HCT116 (cell line): ENCODE data around the gene TAPT1. TPM values are rescaled to one million over a fixed set of nuclear protein-coding genes. Genes with fewer than 3 reads are reported as not detected.

Experiments
- ATAC-seq: fragments of 200-7000 bp; cut with Tn5 transposase; 2 replicates; pipeline ENCODE4 v1.9.1; 2020; ENCODE audit warnings: mild to moderate bottlenecking, moderate library complexity
- BruUV-seq: library from RNA; stranded (reverse); fragments of 400-500 nt; replicated peaks from 2 replicates; lab custom pipeline; 2021; lab: Mats Ljungman, UMichigan
- CTCF ChIA-PET: fragments of 300-600 bp; sonication (Branson Sonifier 250); formaldehyde crosslinking; loops from one replicate; lab custom pipeline; 2021; ENCODE audit warnings: antibody characterized with exemption; lab: Charles Lee
- POLR2A ChIA-PET: fragments of 300-600, 350-600 bp; sonication (Branson Sonifier 250); formaldehyde crosslinking; loops from one replicate; lab custom pipeline; 2021; ENCODE audit warnings: antibody characterized with exemption; lab: Charles Lee
- RAD21 ChIA-PET, 2 experiments: fragments of 300-600 bp; sonication (Branson Sonifier 250); formaldehyde crosslinking; loops; one replicate each; lab custom pipeline; 2023; ENCODE audit warnings: low total read pairs in 2 of 2; ENCODE audit not compliant: uncharacterized antibody in 2 of 2, unreplicated experiment in 2 of 2, low non-redundant PET in 1 of 2; lab: Charles Lee
- DNase-seq: peaks from one replicate; pipeline ENCODE4 v3.0.0-alpha.2; 2010; ENCODE audit warnings: low read depth, low spot score
- H2AFZ ChIP-seq: fragments of 200-600 bp; shearing (Covaris generic), sonication (generic); 2 replicates; pipeline ENCODE4 v1.6.1; 2017; ENCODE audit warnings: low read depth, mixed run types, mixed read lengths, antibody characterized with exemption, low read length; ENCODE audit not compliant: poor library complexity, severe bottlenecking
- H3K27ac ChIP-seq: 2 replicates; pipeline ENCODE4 v1.5.1; 2012; ENCODE audit warnings: low read depth, low read length
- H3K27me3 ChIP-seq: fragments of 200-600 bp; sonication (generic); 2 replicates; pipeline ENCODE4 v1.6.1; 2016; ENCODE audit warnings: mixed run types, low read length, mixed read lengths; ENCODE audit not compliant: insufficient read depth
- H3K36me3 ChIP-seq, 2 experiments: fragments of 200-500 bp in 1 of 2; fragments of 200-600 bp in 1 of 2; sonication (Bioruptor generic) in 1 of 2; sonication (generic) in 1 of 2; 2 replicates each; pipeline versions ENCODE4 v1.5.1 to v1.6.1; 2014 to 2016; ENCODE audit warnings: low read length in 2 of 2, inconsistent platforms in 1 of 2, mixed read lengths in 1 of 2, mixed run types in 1 of 2; ENCODE audit not compliant: insufficient read depth in 2 of 2, control insufficient read depth in 1 of 2
- H3K4me1 ChIP-seq, 2 experiments: fragments of 200-600 bp in 1 of 2; sonication (generic) in 1 of 2; 2 replicates each; pipeline versions ENCODE4 v1.5.1 to v1.6.1; 2012 to 2017; ENCODE audit warnings: low read length in 2 of 2, inconsistent platforms in 1 of 2, mild to moderate bottlenecking in 1 of 2, mixed read lengths in 1 of 2, mixed run types in 1 of 2, moderate library complexity in 1 of 2; ENCODE audit not compliant: insufficient read depth in 2 of 2, control insufficient read depth in 1 of 2
- H3K4me2 ChIP-seq: fragments of 200-600 bp; sonication (generic); 2 replicates; pipeline ENCODE4 v1.6.1; 2017; ENCODE audit warnings: mixed run types, low read length, mixed read lengths
- H3K4me3 ChIP-seq, 2 experiments: fragments of 200-600 bp in 1 of 2; sonication (generic) in 1 of 2; replicated peaks in 1 of 2; 2 replicates each; pipeline ENCODE4 v1.5.1; 2011 to 2016; ENCODE audit warnings: low read length in 2 of 2, control low read depth in 1 of 2, low read depth in 1 of 2, mild to moderate bottlenecking in 1 of 2, mixed read lengths in 1 of 2, mixed run types in 1 of 2
- H3K79me2 ChIP-seq: fragments of 200-600 bp; sonication (generic); 2 replicates; pipeline ENCODE4 v1.6.1; 2017; ENCODE audit warnings: mild to moderate bottlenecking, mixed run types, low read length, moderate library complexity, mixed read lengths; ENCODE audit not compliant: insufficient read depth
- H3K9ac ChIP-seq: fragments of 200-600 bp; sonication (generic); 2 replicates; pipeline ENCODE4 v1.6.1; 2016; ENCODE audit warnings: low read length, mixed read lengths
- H3K9me2 ChIP-seq: fragments of 200-600 bp; sonication (generic), shearing (Covaris generic); 2 replicates; pipeline ENCODE4 v1.6.1; 2017; ENCODE audit warnings: mixed run types, mild to moderate bottlenecking, moderate library complexity; ENCODE audit not compliant: insufficient read depth
- H3K9me3 ChIP-seq, 2 experiments: fragments of 200-500 bp in 1 of 2; fragments of 200-600 bp in 1 of 2; sonication (Bioruptor generic) in 1 of 2; sonication (generic) in 1 of 2; 2 replicates each; pipeline ENCODE4 v1.6.1; 2014 to 2017; ENCODE audit warnings: low read length in 2 of 2, mixed read lengths in 2 of 2, inconsistent platforms in 1 of 2, low read depth in 1 of 2, mild to moderate bottlenecking in 1 of 2, mixed run types in 1 of 2, moderate library complexity in 1 of 2; ENCODE audit not compliant: control insufficient read depth in 1 of 2, insufficient read depth in 1 of 2
- H4K20me1 ChIP-seq: fragments of 200-600 bp; sonication (generic), shearing (Covaris generic); 2 replicates; pipeline ENCODE4 v1.6.1; 2017; ENCODE audit warnings: mixed run types, mild to moderate bottlenecking, moderate library complexity; ENCODE audit not compliant: insufficient read depth
- CBX3 ChIP-seq: IDR thresholded peaks from 2 replicates; pipeline ENCODE4 v1.6.1; 2012; ENCODE audit warnings: low read depth
- CEBPB ChIP-seq: IDR thresholded peaks from 2 replicates; pipeline ENCODE4 v1.6.1; 2012; ENCODE audit warnings: low read depth
- EGR1 ChIP-seq: IDR thresholded peaks from 2 replicates; pipeline ENCODE4 v1.6.1; 2012; ENCODE audit warnings: low read depth
- ELF1 ChIP-seq: IDR thresholded peaks from 2 replicates; pipeline ENCODE4 v1.6.1; 2012; ENCODE audit warnings: low read depth, borderline replicate concordance
- EZH2 ChIP-seq: fragments of 200-600 bp; sonication (generic); IDR thresholded peaks from 2 replicates; pipeline ENCODE4 v1.6.1; 2017; ENCODE audit warnings: antibody characterized with exemption, mixed run types
- FOSL1 ChIP-seq: IDR thresholded peaks from 2 replicates; pipeline ENCODE4 v1.6.1; 2012; ENCODE audit warnings: low read depth
- JUND ChIP-seq: IDR thresholded peaks from 2 replicates; pipeline ENCODE4 v1.6.1; 2012
- POLR2A ChIP-seq: IDR thresholded peaks from 2 replicates; pipeline ENCODE4 v1.7.0; 2011; ENCODE audit warnings: borderline replicate concordance; ENCODE audit not compliant: insufficient read depth, insufficient read length; ENCODE audit errors: extremely low read depth
- POLR2AphosphoS5 ChIP-seq: IDR thresholded peaks from 2 replicates; pipeline ENCODE4 v1.6.1; 2011; ENCODE audit warnings: mild to moderate bottlenecking, low read depth, low read length, moderate library complexity
- SIN3A ChIP-seq: IDR thresholded peaks from 2 replicates; pipeline ENCODE4 v1.6.1; 2012; ENCODE audit warnings: low read depth
- TCF7L2 ChIP-seq: IDR thresholded peaks from 2 replicates; pipeline ENCODE4 v1.7.0; 2011; ENCODE audit warnings: borderline replicate concordance, inconsistent platforms; ENCODE audit not compliant: insufficient read depth, insufficient read length; ENCODE audit errors: extremely low read depth
- YY1 ChIP-seq: IDR thresholded peaks from 2 replicates; pipeline ENCODE4 v1.6.1; 2011; ENCODE audit warnings: low read length, low read depth, moderate library complexity, mild to moderate bottlenecking; ENCODE audit not compliant: insufficient replicate concordance; ENCODE audit errors: extremely low read depth
- ZNF274 ChIP-seq: fragments of 200-500 bp; sonication (Bioruptor generic); IDR thresholded peaks from 2 replicates; pipeline ENCODE4 v1.6.1; 2014; ENCODE audit warnings: mild to moderate bottlenecking, low read depth, low read length, inconsistent platforms
- intact Hi-C: fragments of 100-400 bp; cut with micrococcal nuclease; formaldehyde crosslinking; loops from 2 replicates; pipeline ENCODE4 v1.10.0; 2022
- total RNA-seq: library from RNA; stranded (reverse); gene quantifications from one replicate; pipeline ENCODE4 v1.2.1, GENCODE V29; 2021; ENCODE audit not compliant: unreplicated experiment
- TF ChIP-seq, protein P1 (sequence below): IDR thresholded peaks from 2 replicates; pipeline ENCODE4 v1.6.1; 2011; ENCODE audit warnings: mild to moderate bottlenecking, low read length, moderate library complexity; ENCODE audit not compliant: insufficient replicate concordance; ENCODE audit errors: extremely low read depth
- TF ChIP-seq, protein P2 (sequence below): IDR thresholded peaks from 2 replicates; pipeline ENCODE4 v1.6.1; 2012; ENCODE audit warnings: low read depth
- TF ChIP-seq, protein P3 (sequence below): IDR thresholded peaks from 2 replicates; pipeline ENCODE4 v1.6.1; 2012

Gene TAPT1
- total RNA-seq, 1 experiment from 2014 or later: 11.7 TPM

DNA sequence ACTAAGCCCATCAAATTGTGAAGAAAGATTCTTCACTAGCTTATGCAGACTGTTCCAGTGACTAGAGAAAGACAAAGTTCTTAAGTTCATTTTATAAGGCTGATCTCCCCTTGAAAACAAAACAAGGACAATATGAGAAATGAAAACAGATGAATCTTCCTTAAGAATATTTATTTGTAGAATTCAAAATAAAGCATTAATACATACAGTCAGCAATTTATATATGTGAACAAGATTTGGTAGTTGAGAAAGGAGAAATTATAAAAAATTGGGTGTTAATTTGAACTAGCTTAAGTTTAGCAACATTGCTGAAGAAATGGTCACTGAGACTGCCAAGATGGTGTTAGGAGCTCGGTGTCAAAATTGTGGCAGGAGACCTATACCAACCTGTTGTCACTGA lies 41.4 kb upstream of the TAPT1 start (continued):
- TF ChIP-seq, protein P1, sequence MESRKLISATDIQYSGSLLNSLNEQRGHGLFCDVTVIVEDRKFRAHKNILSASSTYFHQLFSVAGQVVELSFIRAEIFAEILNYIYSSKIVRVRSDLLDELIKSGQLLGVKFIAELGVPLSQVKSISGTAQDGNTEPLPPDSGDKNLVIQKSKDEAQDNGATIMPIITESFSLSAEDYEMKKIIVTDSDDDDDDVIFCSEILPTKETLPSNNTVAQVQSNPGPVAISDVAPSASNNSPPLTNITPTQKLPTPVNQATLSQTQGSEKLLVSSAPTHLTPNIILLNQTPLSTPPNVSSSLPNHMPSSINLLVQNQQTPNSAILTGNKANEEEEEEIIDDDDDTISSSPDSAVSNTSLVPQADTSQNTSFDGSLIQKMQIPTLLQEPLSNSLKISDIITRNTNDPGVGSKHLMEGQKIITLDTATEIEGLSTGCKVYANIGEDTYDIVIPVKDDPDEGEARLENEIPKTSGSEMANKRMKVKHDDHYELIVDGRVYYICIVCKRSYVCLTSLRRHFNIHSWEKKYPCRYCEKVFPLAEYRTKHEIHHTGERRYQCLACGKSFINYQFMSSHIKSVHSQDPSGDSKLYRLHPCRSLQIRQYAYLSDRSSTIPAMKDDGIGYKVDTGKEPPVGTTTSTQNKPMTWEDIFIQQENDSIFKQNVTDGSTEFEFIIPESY: no peak
- TF ChIP-seq EZH2: no peak

DNA sequence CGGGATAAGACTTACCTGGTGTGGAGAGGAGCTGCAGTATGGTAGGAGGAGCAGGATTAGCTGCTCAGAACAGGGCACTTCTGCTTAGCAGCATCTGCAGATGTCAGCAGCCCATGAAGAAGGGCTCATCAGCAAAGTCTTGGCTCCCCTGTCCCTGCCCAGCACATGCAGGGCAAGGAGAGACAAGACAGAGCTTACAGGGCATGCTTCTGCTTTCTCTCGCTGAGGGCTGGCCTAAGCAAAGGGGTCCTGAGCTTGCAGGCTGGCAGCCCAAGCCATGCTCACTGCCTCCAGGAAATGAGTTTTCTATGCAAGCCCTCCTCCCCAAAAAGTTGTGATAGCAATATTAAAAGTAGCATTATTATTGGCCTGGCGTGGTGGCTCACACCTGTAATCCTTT lies 39.5 kb upstream of the TAPT1 start:
- Histone ChIP-seq H3K4me3 (no peak overlapping the region), H3K9ac (no peak overlapping the region), H3K79me2 (no peaks in the 10 kb centered on the region), H3K9me3 (no peaks in the 10 kb centered on the region), H2AFZ (no peak overlapping the region), H3K4me2 (no peak overlapping the region), H3K27me3 (no peaks in the 10 kb centered on the region), H4K20me1 (no peaks in the 10 kb centered on the region), H3K9me2 (no peaks in the 10 kb centered on the region), H3K4me1 (no peaks in the 10 kb centered on the region), H3K36me3 (no peaks in the 10 kb centered on the region), H3K27ac (no peak overlapping the region)
- TF ChIP-seq EZH2: no peak
- TF ChIP-seq TCF7L2: no peak
- no peak for TF ChIP-seq CEBPB
- TF ChIP-seq, protein P2, sequence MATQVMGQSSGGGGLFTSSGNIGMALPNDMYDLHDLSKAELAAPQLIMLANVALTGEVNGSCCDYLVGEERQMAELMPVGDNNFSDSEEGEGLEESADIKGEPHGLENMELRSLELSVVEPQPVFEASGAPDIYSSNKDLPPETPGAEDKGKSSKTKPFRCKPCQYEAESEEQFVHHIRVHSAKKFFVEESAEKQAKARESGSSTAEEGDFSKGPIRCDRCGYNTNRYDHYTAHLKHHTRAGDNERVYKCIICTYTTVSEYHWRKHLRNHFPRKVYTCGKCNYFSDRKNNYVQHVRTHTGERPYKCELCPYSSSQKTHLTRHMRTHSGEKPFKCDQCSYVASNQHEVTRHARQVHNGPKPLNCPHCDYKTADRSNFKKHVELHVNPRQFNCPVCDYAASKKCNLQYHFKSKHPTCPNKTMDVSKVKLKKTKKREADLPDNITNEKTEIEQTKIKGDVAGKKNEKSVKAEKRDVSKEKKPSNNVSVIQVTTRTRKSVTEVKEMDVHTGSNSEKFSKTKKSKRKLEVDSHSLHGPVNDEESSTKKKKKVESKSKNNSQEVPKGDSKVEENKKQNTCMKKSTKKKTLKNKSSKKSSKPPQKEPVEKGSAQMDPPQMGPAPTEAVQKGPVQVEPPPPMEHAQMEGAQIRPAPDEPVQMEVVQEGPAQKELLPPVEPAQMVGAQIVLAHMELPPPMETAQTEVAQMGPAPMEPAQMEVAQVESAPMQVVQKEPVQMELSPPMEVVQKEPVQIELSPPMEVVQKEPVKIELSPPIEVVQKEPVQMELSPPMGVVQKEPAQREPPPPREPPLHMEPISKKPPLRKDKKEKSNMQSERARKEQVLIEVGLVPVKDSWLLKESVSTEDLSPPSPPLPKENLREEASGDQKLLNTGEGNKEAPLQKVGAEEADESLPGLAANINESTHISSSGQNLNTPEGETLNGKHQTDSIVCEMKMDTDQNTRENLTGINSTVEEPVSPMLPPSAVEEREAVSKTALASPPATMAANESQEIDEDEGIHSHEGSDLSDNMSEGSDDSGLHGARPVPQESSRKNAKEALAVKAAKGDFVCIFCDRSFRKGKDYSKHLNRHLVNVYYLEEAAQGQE: no peak
- TF ChIP-seq, protein P3, sequence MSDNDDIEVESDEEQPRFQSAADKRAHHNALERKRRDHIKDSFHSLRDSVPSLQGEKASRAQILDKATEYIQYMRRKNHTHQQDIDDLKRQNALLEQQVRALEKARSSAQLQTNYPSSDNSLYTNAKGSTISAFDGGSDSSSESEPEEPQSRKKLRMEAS: no peak
- TF ChIP-seq JUND: no peak
- no peak for TF ChIP-seq POLR2AphosphoS5
- no peak for TF ChIP-seq FOSL1
- TF ChIP-seq ELF1: no peak
- TF ChIP-seq EGR1: no peak
- no peak for TF ChIP-seq ZNF274
- TF ChIP-seq POLR2A: no peak
- TF ChIP-seq SIN3A: no peak
- TF ChIP-seq YY1: no peak
- TF ChIP-seq CBX3: no peak
- ChIA-PET CTCF (interaction anchor here (1.7 to 2.2 kb wide), 4 partner anchors 11 to 383 kb away, joined by 5 to 32 read pairs (median 14); partner anchors contain the start of gene FGFBP2), POLR2A (no interaction called here), RAD21 (interaction anchor here in 1 of 2 experiments (2.1 kb wide), 1 partner anchor 460 kb away, joined by 10 read pairs; no protein-coding TSS in a partner anchor)
- no peak for ATAC-seq
- intact Hi-C loops: loop anchor here (1.0 to 5.0 kb wide), 4 partner anchors 240 to 789 kb away; partner anchors contain the start of gene FGFBP2
- DNase-seq: no peak
- no TSS peak for BruUV-seq
